ENCODE results near the gene ALDH7A1.
"Not testable (repeated sequence)": the region's sequence is repeated elsewhere in the genome, so short reads cannot be mapped to it uniquely, and the experiment has no call there.

The ALDH7A1 gene

GRCh38 chr5:126525630-126526245, 69.3 kb downstream of the ALDH7A1 start:
- no peaks in the 10 kb centered on the region for H3K9me3 ChIP-seq
- no peaks in the 10 kb centered on the region for H3K4me1 ChIP-seq (ENCODE audit: control insufficient read depth in 1 of 2, insufficient read depth in 1 of 2, low read depth in 1 of 2, low read length in 1 of 2)
- H3K27me3 ChIP-seq, result no peaks in the 10 kb centered on the region
- H3K27ac ChIP-seq, result no peak overlapping the region
- H3K36me3 ChIP-seq, result no peaks in the 10 kb centered on the region
- H3K4me3 ChIP-seq (ENCODE audit: low read depth in 1 of 2, low read length in 1 of 2), result no peak overlapping the region
- no peak for TF ChIP-seq CTCF (IDR thresholded peaks at IDR 0.05)

GRCh38 chr5:126523818-126524510, 71.1 kb downstream of the ALDH7A1 start:
- H3K27me3 ChIP-seq, result no peaks in the 10 kb centered on the region
- TF ChIP-seq CTCF (IDR thresholded peaks at IDR 0.05), result no peak

GRCh38 chr5:126521130-126521529, 73.9 kb downstream of the ALDH7A1 start:
- no peak for TF ChIP-seq CTCF (IDR thresholded peaks at IDR 0.05)
- H3K27ac ChIP-seq, result no peak overlapping the region
- no peaks in the 10 kb centered on the region for H3K9me3 ChIP-seq
- H3K27me3 ChIP-seq, result no peaks in the 10 kb centered on the region
- no peaks in the 10 kb centered on the region for H3K4me1 ChIP-seq (ENCODE audit: control insufficient read depth in 1 of 2, insufficient read depth in 1 of 2, low read depth in 1 of 2, low read length in 1 of 2)
- H3K4me3 ChIP-seq (ENCODE audit: low read depth in 1 of 2, low read length in 1 of 2), result no peak overlapping the region
- H3K36me3 ChIP-seq, result no peaks in the 10 kb centered on the region

More at GRCh38 chr5:126523818-126524510, 71.1 kb downstream of the ALDH7A1 start:
- H3K36me3 ChIP-seq, result no peaks in the 10 kb centered on the region
- H3K27ac ChIP-seq, result no peak overlapping the region
- no peaks in the 10 kb centered on the region for H3K4me1 ChIP-seq (ENCODE audit: control insufficient read depth in 1 of 2, insufficient read depth in 1 of 2, low read depth in 1 of 2, low read length in 1 of 2)
- H3K4me3 ChIP-seq (ENCODE audit: low read depth in 1 of 2, low read length in 1 of 2), result no peak overlapping the region
- H3K9me3 ChIP-seq, result no peaks in the 10 kb centered on the region

- no peaks in the 10 kb centered on the region for H3K9me3 ChIP-seq
- no peaks in the 10 kb centered on the region for H3K4me1 ChIP-seq (ENCODE audit: control insufficient read depth in 1 of 2, insufficient read depth in 1 of 2, low read depth in 1 of 2, low read length in 1 of 2)
- H3K27me3 ChIP-seq, result no peaks in the 10 kb centered on the region
- H3K4me3 ChIP-seq (ENCODE audit: low read depth in 1 of 2, low read length in 1 of 2), result no peak overlapping the region
- no peak for TF ChIP-seq CTCF (IDR thresholded peaks at IDR 0.05)
- H3K27ac ChIP-seq, result no peak overlapping the region
- H3K36me3 ChIP-seq, result no peaks in the 10 kb centered on the region
These were observed 74.4 kb downstream of the ALDH7A1 start for GRCh38 chr5:126520593-126520953.

- Histone ChIP-seq H3K4me3 (ENCODE audit: low read depth in 1 of 2, low read length in 1 of 2) (no peak overlapping the region), H3K36me3 (no peaks in the 10 kb centered on the region), H3K27me3 (no peaks in the 10 kb centered on the region), H3K4me1 (ENCODE audit: control insufficient read depth in 1 of 2, insufficient read depth in 1 of 2, low read depth in 1 of 2, low read length in 1 of 2) (no peaks in the 10 kb centered on the region), H3K27ac (no peak overlapping the region), H3K9me3 (no peaks in the 10 kb centered on the region)
- no peak for TF ChIP-seq CTCF (IDR thresholded peaks at IDR 0.05)
These were observed 75.1 kb downstream of the ALDH7A1 start for GRCh38 chr5:126519637-126520592.

GRCh38 chr5:126519223-126519622, 75.8 kb downstream of the ALDH7A1 start:
- not testable (repeated sequence) for H3K4me1 ChIP-seq (ENCODE audit: control insufficient read depth in 1 of 2, insufficient read depth in 1 of 2, low read depth in 1 of 2, low read length in 1 of 2)

More at GRCh38 chr5:126519223-126519622, 75.8 kb downstream of the ALDH7A1 start:
- H3K36me3 ChIP-seq; H3K9me3 ChIP-seq; H3K4me3 ChIP-seq (ENCODE audit: low read depth in 1 of 2, low read length in 1 of 2); H3K27ac ChIP-seq; H3K27me3 ChIP-seq: not testable (repeated sequence)
